OCI-LY1 (cell line): ENCODE results near the gene TRAPPC5.

Experiments
- CTCF ChIP-seq: fragments of 200-600 bp; sonication (generic), shearing (Covaris generic); IDR thresholded peaks from 2 replicates; pipeline ENCODE4 v1.5.1; 2017; ENCODE audit warnings: mild to moderate bottlenecking, antibody characterized with exemption, low read length, moderate library complexity, mixed read lengths
- EZH2 ChIP-seq: fragments of 200-600 bp; sonication (generic), shearing (Covaris generic); IDR thresholded peaks from 2 replicates; pipeline ENCODE4 v1.8.0; 2017; ENCODE audit warnings: borderline replicate concordance, mixed run types, mild to moderate bottlenecking, antibody characterized with exemption, low read length, moderate library complexity, mixed read lengths

GRCh38 chr19:7661744-7662538 lies 18.7 kb upstream of the TRAPPC5 start:
- TF ChIP-seq CTCF (no peak), EZH2 (no peak)
